Fibroblast of lung (primary cell): Measurements from ENCODE around the gene CHN2. TPM values are rescaled to one million over a fixed set of nuclear protein-coding genes. Genes with fewer than 3 reads are reported as not detected.

Source experiments
- DNase-seq, 2 donors: peaks; one replicate each; pipeline versions ENCODE4 v3.0.0 to v3.0.0-alpha.2; 2010; ENCODE audit warnings: low read depth in 2 of 2
- H2AFZ ChIP-seq: 2 replicates; pipeline ENCODE4 v1.5.1; 2012; ENCODE audit warnings: low read length, control low read depth, inconsistent platforms
- H3K27ac ChIP-seq: 2 replicates; pipeline ENCODE4 v1.5.1; 2011; ENCODE audit warnings: low read length, control low read depth; ENCODE audit not compliant: insufficient read depth
- H3K27me3 ChIP-seq: 2 replicates; pipeline ENCODE4 v1.5.1; 2011; ENCODE audit warnings: mild to moderate bottlenecking, low read length; ENCODE audit not compliant: control insufficient read depth, insufficient read depth
- H3K36me3 ChIP-seq: 2 replicates; pipeline ENCODE4 v1.5.1; 2011; ENCODE audit warnings: low read length; ENCODE audit not compliant: control insufficient read depth, insufficient read depth
- H3K4me1 ChIP-seq: 2 replicates; pipeline ENCODE4 v1.5.1; 2011; ENCODE audit warnings: low read length; ENCODE audit not compliant: control insufficient read depth, insufficient read depth; ENCODE audit errors: extremely low read depth
- H3K4me2 ChIP-seq: 2 replicates; pipeline ENCODE4 v1.5.1; 2011; ENCODE audit warnings: low read length, control low read depth; ENCODE audit not compliant: insufficient read depth; ENCODE audit errors: extremely low read depth
- H3K4me3 ChIP-seq, 4 experiments: fragments of 200-600 bp in 1 of 4; sonication (generic) in 1 of 4; replicated peaks in 1 of 4; 2 replicates each; pipeline ENCODE4 v1.5.1; 2011 to 2016; ENCODE audit warnings: low read length in 4 of 4, low read depth in 3 of 4, mild to moderate bottlenecking in 3 of 4, control low read depth in 2 of 4, inconsistent platforms in 1 of 4, mixed read lengths in 1 of 4; ENCODE audit not compliant: insufficient read depth in 1 of 4; ENCODE audit errors: control extremely low read depth in 1 of 4
- H3K79me2 ChIP-seq: 2 replicates; pipeline ENCODE4 v1.5.1; 2012; ENCODE audit warnings: mild to moderate bottlenecking, low read length, inconsistent platforms; ENCODE audit not compliant: control insufficient read depth, insufficient read depth
- H3K9ac ChIP-seq: 2 replicates; pipeline ENCODE4 v1.5.1; 2011; ENCODE audit warnings: mild to moderate bottlenecking, low read length, control low read depth; ENCODE audit not compliant: insufficient read depth
- H3K9me3 ChIP-seq: 2 replicates; pipeline ENCODE4 v1.5.1; 2012; ENCODE audit warnings: low read depth, low read length; ENCODE audit not compliant: control insufficient read depth, insufficient read depth
- H4K20me1 ChIP-seq: 2 replicates; pipeline ENCODE4 v1.5.1; 2011; ENCODE audit warnings: low read length; ENCODE audit not compliant: control insufficient read depth, insufficient read depth; ENCODE audit errors: extremely low read depth
- CTCF ChIP-seq, 2 donors: IDR thresholded peaks in 1 of 2; conservative IDR thresholded peaks in 1 of 2; 1 replicate in 1 of 2; 2 replicates in 1 of 2; pipeline ENCODE4 v1.5.1; 2011 to 2012; ENCODE audit warnings: low read length in 2 of 2, control low read depth in 1 of 2, inconsistent platforms in 1 of 2, low read depth in 1 of 2, mild to moderate bottlenecking in 1 of 2
- EZH2 ChIP-seq: IDR thresholded peaks from 2 replicates; pipeline ENCODE4 v1.5.1; 2012; ENCODE audit warnings: low read length, control low read depth, mild to moderate bottlenecking; ENCODE audit errors: missing control alignments
- polyA plus RNA-seq, 2 donors: library from polyadenylated mRNA; depleted of rRNA in 1 of 2; stranded (reverse) in 1 of 2; unstranded in 1 of 2; fragments of >200 nt; gene quantifications; 2 replicates each; pipeline ENCODE4 v1.2.1, GENCODE V29; 2011 to 2012; ENCODE audit warnings: missing spikeins in 1 of 2
- total RNA-seq: library from RNA; depleted of rRNA; stranded (reverse); fragments of >200 nt; gene quantifications from 2 replicates; pipeline ENCODE4 v1.2.1, GENCODE V29; 2014

Gene CHN2
- total and polyA plus RNA-seq, 2 donors (not counting 1 experiment from before 2014, with no cell fraction given) = 0.33 to 0.53 TPM

- H4K20me1 ChIP-seq = no peaks in the 10 kb centered on the region
- DNase-seq = no peak
- TF ChIP-seq EZH2 = no peak
- no peak for TF ChIP-seq CTCF (conservative IDR thresholded peaks at IDR 0.05 in 1 of 2, IDR thresholded peaks at IDR 0.05 in 1 of 2; ENCODE audit: low read depth in 1 of 2, low read length in 2 of 2)
- no peaks in the 10 kb centered on the region for H3K27me3 ChIP-seq
- H3K4me2 ChIP-seq = no peak overlapping the region
- no peaks in the 10 kb centered on the region for H3K4me1 ChIP-seq
- no peak overlapping the region for H3K9ac ChIP-seq
- H3K36me3 ChIP-seq = no peaks in the 10 kb centered on the region
- H3K79me2 ChIP-seq = no peaks in the 10 kb centered on the region
- no peaks in the 10 kb centered on the region for H3K9me3 ChIP-seq
- no peak overlapping the region for H3K27ac ChIP-seq
- H2AFZ ChIP-seq = no peak overlapping the region
- no peak overlapping the region for H3K4me3 ChIP-seq
Measured at GRCh38 chr7:29214056-29214455, 19.5 kb downstream of the CHN2 start.

- Histone ChIP-seq H3K9ac (no peak overlapping the region), H3K9me3 (no peaks in the 10 kb centered on the region), H2AFZ (no peak overlapping the region), H3K4me2 (no peak overlapping the region), H3K79me2 (no peaks in the 10 kb centered on the region), H3K36me3 (no peaks in the 10 kb centered on the region), H4K20me1 (no peaks in the 10 kb centered on the region), H3K4me3 (no peak overlapping the region), H3K27ac (no peak overlapping the region), H3K27me3 (no peaks in the 10 kb centered on the region), H3K4me1 (no peaks in the 10 kb centered on the region)
- TF ChIP-seq CTCF (conservative IDR thresholded peaks at IDR 0.05 in 1 of 2, IDR thresholded peaks at IDR 0.05 in 1 of 2; ENCODE audit: low read depth in 1 of 2, low read length in 2 of 2) (no peak), EZH2 (no peak)
- no peak for DNase-seq
Measured at GRCh38 chr7:29214816-29215215, 20.2 kb downstream of the CHN2 start.

GRCh38 chr7:29216128-29216527 is 21.6 kb downstream of the CHN2 start:
- no peak overlapping the region for H2AFZ ChIP-seq
- H3K4me3 ChIP-seq = no peak overlapping the region
- H3K4me1 ChIP-seq = no peaks in the 10 kb centered on the region
- H3K36me3 ChIP-seq = no peaks in the 10 kb centered on the region
- no peaks in the 10 kb centered on the region for H3K79me2 ChIP-seq
- TF ChIP-seq EZH2 = no peak
- no peak for TF ChIP-seq CTCF (conservative IDR thresholded peaks at IDR 0.05 in 1 of 2, IDR thresholded peaks at IDR 0.05 in 1 of 2; ENCODE audit: low read depth in 1 of 2, low read length in 2 of 2)
- no peaks in the 10 kb centered on the region for H4K20me1 ChIP-seq
- DNase-seq = no peak
- H3K4me2 ChIP-seq = no peak overlapping the region
- H3K9me3 ChIP-seq = no peaks in the 10 kb centered on the region
- H3K27me3 ChIP-seq = no peaks in the 10 kb centered on the region
- no peak overlapping the region for H3K27ac ChIP-seq
- no peak overlapping the region for H3K9ac ChIP-seq
